Measurements from ENCODE around the gene TRMU. TPM values are rescaled to one million over a fixed set of nuclear protein-coding genes. Genes with fewer than 3 reads are reported as not detected.

The TRMU gene
- total RNA-seq, 1 donor from 2014 or later: 39.0 TPM

DNA sequence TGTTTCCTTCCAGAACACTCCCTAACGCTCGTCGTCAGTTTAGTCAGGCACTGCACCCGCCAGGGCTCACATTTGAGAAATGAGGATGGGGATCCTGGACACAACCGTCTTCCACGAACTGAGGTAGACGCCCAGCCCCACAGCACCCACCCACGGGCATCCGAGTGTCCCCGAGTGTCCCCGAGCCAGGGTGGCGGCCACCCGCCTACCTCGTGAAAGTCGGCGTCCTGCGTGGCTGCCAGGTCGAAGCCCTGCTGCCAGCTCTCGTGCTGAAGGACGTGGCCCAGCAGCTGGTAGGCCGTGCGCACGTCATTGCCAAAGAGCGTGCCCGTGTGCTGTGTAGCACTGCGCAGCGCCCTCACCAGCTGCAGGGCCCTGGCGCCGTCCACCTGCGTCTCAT, 53.6 kb downstream of the TRMU start:
- no peak overlapping the region for H3K4me3 ChIP-seq (ENCODE audit: low read depth, low read length)
- TF ChIP-seq CTCF (conservative IDR thresholded peaks at IDR 0.05; ENCODE audit: low read depth, low read length): no peak
- DNase-seq (ENCODE audit: low read depth): no peak

DNA sequence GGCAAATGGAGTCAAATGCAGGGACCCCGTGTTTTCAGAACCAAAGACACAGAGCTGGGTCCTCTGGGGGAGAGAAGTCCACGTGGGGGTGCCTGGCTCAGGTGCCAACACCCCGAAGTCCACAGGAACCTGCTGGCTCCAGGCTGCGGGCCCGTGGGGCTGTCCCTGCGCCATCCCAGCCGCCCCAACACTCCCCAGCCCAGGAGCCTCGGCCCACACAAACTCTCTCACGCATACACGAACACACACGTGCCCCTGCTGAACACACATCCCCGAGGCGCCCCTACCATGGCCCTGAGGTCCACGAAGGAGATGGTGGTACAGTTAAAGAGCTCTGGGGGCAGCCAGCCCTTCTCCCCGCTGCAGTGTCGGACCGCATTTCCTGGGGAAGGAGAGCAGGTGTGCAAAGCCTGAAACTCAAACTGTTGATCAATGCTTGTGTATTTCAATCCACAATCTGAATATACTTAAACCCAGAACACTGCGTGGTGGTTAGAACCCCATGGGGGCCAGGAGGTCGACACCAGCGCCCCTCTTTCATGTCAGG, 54.7 kb downstream of the TRMU start:
- no peak overlapping the region for H3K4me3 ChIP-seq (ENCODE audit: low read depth, low read length)
- DNase-seq (ENCODE audit: low read depth): no peak
- TF ChIP-seq CTCF (conservative IDR thresholded peaks at IDR 0.05; ENCODE audit: low read depth, low read length): no peak

DNA sequence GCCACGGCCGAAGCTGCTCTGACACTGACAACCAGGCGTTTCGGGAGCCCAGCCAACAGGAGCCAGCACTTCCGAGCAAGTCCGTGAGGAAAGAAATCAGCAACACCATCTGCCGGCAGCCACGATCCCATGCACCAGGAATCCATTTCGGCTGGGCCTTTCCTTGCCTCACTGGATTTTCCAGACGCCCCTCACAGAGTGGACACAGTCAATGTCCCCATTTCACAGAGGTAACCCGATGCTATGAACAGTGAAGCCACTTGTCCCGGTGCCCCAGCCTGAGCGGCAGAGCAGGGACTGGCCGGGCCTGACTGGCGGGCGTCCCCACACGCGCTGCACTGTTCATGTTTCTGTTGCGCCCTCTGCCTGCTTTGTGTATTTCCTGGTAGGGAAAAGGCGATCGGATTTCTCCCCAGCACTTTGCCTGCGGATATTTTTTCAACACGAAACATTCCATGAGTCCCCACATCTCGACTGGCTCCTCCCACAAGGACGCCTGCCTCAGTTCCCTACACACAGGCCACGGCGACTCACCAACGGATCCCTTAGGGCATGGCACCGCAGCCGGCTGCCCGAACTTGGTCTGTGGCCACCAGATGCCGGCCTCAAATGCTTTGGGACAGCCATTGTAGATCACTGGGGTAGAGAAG, 55.3 kb downstream of the TRMU start:
- DNase-seq (ENCODE audit: low read depth): no peak
- no peak overlapping the region for H3K4me3 ChIP-seq (ENCODE audit: low read depth, low read length)
- peak; percentile 48 for TF ChIP-seq CTCF (conservative IDR thresholded peaks at IDR 0.05; ENCODE audit: low read depth, low read length)

GRCh38 chr22:46391486-46392136, 56.1 kb downstream of the TRMU start:
- TF ChIP-seq CTCF (conservative IDR thresholded peaks at IDR 0.05; ENCODE audit: low read depth, low read length): no peak
- no peak for DNase-seq (ENCODE audit: low read depth)
- no peak overlapping the region for H3K4me3 ChIP-seq (ENCODE audit: low read depth, low read length)

- no peak for TF ChIP-seq CTCF (conservative IDR thresholded peaks at IDR 0.05; ENCODE audit: low read depth, low read length)
- H3K4me3 ChIP-seq (ENCODE audit: low read depth, low read length): no peak overlapping the region
- DNase-seq (ENCODE audit: low read depth): no peak
These were observed 56.8 kb downstream of the TRMU start for GRCh38 chr22:46392137-46392844.

- no peak overlapping the region for H3K4me3 ChIP-seq (ENCODE audit: low read depth, low read length)
- TF ChIP-seq CTCF (conservative IDR thresholded peaks at IDR 0.05; ENCODE audit: low read depth, low read length): no peak
- no peak for DNase-seq (ENCODE audit: low read depth)
These were observed 58.4 kb downstream of the TRMU start for GRCh38 chr22:46393873-46394272.

All from epithelial cell of proximal tubule (primary cell).